Right renal pelvis (tissue), 4 donors: Measurements from ENCODE around the gene ZNF335. TPM values are rescaled to one million over a fixed set of nuclear protein-coding genes. Genes with fewer than 3 reads are reported as not detected.
"Not testable (repeated sequence)": the region's sequence is repeated elsewhere in the genome, so short reads cannot be mapped to it uniquely, and the experiment has no call there.

Experiments
- DNase-seq, 4 donors: peaks; one replicate each; pipeline ENCODE4 v3.0.0-alpha.2; 2013; ENCODE audit warnings: low read depth in 4 of 4, low spot score in 3 of 4, missing footprints in 1 of 4
- polyA plus RNA-seq, 4 donors: library from polyadenylated mRNA; unstranded; fragments of 120-200 nt; gene quantifications; one replicate each; pipeline ENCODE4 v1.2.1, GENCODE V29; 2013; ENCODE audit not compliant: insufficient read length in 4 of 4

Gene ZNF335
- polyA plus RNA-seq, 4 donors = 12.2 to 14.7 (median 12.9) TPM

- no peak for DNase-seq
Observed at GRCh38 chr20:46001498-46001897, 29.5 kb upstream of the ZNF335 start.

DNA sequence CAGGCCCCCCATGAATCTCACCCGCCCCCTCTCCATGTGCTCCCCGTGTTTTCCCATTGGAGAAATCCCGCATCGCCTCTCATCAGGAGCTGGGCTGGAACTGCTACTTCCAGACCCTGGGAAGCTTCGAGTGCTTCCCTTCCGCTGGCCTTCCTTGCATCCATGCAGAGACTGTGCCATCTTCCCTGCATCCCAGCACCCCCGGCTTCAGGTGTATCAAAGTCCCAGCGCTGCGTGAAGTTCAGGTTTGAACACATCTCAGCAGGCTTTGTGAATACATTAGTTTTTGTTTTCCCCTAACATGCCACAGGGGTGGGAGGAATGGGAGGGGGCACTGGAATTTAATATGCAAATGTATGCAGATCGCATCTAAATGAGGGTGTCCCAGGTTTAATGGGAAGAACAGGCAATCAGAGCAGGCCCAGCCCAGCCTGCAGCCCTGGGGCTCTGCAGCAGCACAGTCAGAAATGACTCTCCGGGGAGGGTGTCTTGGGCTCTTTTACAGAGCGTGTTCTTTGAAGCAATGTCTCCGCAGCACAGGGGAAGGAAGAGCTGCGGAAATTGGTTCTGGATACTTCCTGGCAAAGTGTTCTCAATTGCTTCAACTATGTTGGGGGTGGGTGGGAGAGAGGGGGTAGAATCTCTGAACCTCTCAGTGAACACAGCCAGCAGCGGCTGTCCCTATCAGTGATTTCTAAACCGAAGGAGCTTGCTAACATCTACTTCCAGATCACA, 28.4 kb upstream of the ZNF335 start:
- DNase-seq = no peak

- no peak for DNase-seq
Observed at GRCh38 chr20:45999557-46000261, 27.7 kb upstream of the ZNF335 start.

DNA sequence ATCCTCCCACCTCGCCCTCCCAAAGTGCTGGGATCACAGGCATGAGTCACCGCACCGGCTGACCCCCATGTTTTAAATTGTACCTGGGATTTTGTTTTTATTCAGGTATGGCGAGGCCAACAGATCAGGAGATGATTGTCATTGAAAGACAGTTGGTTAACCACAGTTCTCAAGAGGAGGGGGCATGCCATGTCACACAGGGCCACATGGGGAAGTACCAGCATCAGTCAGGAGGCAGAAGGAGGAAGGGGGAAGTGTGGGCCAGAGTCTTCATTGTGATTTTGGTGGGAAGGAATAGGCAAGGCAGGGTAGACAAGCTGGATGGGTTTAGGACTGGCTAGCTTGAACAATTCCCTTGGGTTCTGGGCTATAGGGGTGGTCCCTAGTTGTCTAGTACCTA, 26.8 kb upstream of the ZNF335 start:
- DNase-seq = no peak

- DNase-seq = no peak
Observed at GRCh38 chr20:45998337-45998736, 26.3 kb upstream of the ZNF335 start.

GRCh38 chr20:45997187-45997586, 25.2 kb upstream of the ZNF335 start:
- DNase-seq = no peak

DNA sequence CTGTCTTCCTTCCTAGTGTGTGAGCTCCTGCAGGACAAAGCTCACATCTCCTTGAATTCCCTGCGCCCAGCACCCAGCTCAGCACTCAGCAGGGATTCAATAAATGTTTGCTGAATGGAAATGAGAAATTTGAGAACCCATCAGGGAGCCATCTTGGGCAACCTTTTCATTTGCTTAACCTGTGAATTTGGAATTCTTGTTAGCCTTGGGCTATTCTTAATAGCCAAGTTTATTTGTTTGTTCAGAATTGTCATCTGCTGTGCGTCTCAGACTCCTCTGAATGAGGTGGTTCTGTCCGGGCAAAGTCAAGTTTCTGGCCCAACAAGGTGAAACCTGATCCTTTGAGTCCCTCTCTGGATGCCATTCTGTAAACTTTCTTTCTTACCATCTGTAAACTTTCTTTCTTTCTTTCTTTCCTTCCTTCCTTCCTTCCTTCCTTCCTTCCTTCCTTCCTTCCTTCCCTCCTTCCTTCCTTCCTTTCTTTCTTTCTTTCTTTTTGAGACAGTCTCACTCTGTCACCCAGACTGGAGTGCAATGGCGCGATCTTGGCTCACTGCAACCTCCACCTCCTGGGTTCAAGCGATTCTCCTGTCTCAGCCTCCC, 23.6 kb upstream of the ZNF335 start:
- not testable (repeated sequence) for DNase-seq

DNA sequence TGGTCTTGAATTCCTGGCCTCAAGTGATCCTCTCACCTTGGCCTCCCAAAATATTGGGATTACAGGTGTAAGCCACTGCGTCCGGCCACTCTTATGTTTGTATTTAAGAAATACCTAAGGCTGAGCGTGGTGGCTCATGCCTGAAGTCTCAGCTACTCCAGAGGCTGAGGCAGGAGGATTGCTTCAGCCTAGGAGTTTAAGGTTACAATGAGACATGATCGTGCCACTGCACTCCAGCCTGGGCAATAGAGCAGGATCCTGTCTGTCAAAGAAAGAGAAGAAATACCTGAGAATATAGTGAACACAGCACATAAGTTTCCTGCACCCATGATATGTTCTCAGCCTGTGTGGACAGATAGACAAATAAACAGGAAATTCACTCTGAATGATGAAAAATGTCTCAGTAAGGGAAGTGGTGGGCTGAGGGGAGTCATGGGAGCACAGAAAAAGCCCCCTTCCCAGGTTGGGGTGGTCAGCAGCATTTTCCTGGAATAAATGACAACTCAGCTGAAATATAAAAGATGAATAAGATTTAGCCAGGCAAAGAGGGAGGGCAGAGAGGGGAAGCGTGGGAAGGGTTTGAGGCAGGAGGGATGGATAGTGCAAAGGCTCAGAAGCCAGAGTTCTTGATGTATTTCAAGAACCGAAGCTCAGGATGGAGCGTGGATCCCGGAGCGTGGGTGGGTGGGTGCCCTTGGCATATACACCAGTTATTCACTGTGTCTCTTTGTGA, 22.9 kb upstream of the ZNF335 start:
- DNase-seq = no peak

DNA sequence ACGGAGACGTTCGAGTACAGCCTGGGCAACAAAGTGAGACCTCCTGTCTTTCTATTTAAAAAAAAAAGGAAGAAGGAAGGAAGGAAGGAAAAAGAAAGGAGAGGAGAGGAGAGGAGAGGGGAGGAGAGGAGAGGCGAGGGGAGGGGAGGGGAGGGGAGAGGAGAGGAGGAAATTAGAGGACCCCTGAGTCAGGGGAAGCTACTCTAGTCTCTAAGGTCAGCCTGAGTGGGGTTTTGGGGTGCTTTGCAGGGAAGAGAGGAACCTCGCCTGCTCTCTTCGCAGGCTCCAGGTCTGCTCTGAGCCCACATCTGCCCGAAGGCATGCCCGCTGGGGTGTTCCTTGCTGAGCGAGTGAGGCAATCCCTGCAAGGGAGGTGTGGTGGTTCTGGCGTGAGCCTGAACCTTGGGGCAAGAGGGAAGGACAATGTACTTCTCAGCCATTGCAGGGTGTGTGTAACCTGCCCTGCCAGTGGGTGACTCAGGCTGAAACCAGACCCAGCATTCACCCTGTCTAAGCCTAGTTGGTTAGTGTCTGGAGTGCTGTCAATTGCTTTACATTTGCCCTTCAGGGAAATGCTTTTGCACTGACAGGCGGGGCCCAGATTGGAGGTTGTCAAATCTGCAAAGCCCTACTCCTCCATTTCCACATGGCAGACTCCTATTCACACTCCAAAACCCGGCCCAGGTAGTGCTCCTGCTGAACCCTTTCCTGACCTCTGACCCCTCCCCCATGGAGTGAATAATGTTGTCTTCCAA, 21.4 kb upstream of the ZNF335 start:
- no peak for DNase-seq

- no peak for DNase-seq
Observed at GRCh38 chr20:45991616-45992015, 19.6 kb upstream of the ZNF335 start.

GRCh38 chr20:45988830-45989229, 16.8 kb upstream of the ZNF335 start:
- not testable (repeated sequence) for DNase-seq

DNA sequence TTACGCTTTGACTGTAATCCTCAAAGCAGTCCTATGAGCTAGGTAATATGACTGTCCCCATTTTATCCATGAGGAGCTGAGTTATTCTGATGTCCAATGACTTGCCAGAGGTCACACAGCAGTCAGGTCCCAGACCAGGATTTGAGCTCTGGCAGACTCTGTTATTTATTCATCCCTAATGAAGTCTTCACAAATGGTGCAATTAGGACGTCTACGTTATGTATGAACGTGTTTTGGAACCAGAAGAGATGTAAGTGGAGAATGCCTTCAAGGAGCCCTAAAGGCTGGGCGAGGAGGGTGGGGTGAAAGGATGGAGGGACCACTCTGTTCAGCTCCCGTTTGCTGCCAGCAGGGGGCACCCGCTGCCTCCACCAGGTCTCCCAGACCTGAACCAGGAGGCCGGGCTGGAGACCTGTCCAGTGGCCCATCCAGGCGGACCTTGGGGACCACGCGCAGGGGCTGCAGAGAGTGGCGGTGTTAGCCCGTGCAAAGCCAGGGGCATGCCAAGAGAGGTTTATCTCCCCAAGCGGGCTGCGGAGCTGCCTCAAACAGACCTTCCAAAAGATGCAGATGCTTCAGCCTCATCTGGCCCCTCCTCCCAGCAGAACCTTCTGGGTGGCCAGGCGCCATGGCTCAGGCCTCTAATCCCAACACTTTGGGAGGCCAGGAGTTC, 15.2 kb upstream of the ZNF335 start:
- no peak for DNase-seq

DNA sequence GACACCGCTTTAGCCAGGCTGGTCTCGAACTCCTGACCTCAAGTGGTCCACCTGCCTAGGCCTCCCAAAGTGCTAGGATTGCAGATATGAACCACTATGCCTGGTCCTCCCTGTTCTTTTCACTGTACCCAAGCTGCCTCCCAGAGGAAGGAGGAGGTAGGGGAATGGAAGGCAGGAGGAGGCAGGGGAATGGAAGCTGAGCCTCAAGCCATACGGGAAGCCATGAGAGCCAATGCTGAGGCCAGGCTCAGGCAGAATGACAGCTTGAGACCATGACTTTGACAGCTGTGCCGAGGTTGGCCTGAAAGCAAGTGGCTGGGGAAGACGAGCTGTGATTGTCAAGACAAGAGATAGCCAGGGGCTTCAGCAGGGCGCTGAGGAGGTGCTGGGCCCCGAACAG, 13.6 kb upstream of the ZNF335 start:
- no peak for DNase-seq

GRCh38 chr20:45983279-45983743, 11.3 kb upstream of the ZNF335 start:
- DNase-seq = no peak

DNA sequence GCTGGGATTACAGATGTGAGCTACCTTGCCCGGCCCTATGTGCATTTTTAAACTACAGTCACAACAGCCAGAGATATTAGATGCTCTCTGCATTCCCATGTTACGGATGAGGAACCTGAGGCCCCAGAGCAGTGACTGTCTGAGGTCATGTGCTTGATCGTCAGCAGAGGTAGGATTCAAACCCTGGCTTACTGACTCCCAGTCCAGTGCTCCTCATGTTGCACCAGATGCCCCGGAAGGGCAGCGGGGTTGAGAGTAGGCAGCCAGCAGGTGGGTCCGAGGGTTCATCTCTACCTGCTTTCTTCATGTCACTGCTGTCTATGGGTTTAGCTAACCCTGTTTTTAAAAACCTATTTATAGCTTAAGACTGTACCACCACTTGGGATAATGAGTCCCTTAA, 9.3 kb upstream of the ZNF335 start:
- DNase-seq = no peak

- DNase-seq = no peak
Observed at GRCh38 chr20:45976086-45976485, 4.1 kb upstream of the ZNF335 start.

DNA sequence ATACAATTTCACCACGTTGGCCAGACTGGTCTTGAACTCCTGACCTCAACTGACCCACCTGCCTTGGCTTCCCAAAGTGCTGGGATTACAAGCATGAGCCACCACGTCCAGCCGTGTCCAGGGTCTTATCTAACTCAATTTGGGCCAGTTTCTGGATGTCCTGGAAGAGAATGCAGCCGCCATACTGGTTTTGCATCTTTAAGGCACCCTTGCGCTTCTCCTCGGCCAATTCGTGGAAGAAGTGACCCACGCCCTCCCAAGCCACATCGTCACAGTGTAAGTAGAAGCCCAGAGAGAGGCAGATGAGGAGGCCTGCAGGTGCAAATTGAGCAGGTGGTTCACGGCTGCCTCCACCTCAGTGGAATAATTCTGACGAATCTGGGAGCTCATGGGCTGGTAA, 3.7 kb upstream of the ZNF335 start:
- DNase-seq = no peak

DNA sequence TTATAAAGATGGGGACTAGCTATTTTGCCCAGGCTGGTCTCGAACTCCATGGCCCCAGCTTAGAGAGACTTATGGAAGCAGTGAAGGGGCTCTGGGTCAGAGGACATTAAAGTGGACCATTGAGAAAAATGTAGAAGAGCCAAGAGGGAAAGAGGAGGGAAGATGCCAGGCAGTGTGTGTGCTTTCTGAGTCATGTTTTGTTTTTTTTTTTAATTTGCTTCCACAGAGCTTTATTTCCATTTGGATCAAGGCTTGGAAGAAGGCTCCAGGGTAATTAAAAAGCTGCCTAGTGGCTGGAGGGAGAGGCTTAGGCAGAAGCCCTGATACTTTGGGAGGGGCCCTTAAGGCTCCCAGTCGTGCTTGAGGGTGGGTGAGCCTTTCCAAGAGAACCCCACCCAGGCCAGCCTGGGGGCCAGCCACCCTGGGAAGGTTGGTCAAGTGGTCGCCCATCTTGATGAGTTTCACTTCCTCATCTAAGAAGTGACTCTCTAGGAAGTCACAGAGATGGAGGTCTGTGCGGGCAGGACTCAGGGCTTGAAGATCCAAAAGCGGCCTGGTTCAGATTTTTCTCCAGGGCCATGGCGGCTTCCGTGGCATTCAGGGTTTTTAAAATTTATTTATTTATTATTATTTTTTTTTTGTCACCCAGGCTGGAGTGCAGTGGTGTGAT, 3.0 kb upstream of the ZNF335 start:
- no peak for DNase-seq

GRCh38 chr20:45972500-45973183, 639 bp upstream of the ZNF335 start:
- no peak for DNase-seq
